ENCODE measurements around the gene NOL8. TPM values are rescaled to one million over a fixed set of nuclear protein-coding genes. Genes with fewer than 3 reads are reported as not detected.

The NOL8 gene
- total RNA-seq: 10 to 100 TPM; 21.8 to 80.1 (median 33.9) TPM

DNA sequence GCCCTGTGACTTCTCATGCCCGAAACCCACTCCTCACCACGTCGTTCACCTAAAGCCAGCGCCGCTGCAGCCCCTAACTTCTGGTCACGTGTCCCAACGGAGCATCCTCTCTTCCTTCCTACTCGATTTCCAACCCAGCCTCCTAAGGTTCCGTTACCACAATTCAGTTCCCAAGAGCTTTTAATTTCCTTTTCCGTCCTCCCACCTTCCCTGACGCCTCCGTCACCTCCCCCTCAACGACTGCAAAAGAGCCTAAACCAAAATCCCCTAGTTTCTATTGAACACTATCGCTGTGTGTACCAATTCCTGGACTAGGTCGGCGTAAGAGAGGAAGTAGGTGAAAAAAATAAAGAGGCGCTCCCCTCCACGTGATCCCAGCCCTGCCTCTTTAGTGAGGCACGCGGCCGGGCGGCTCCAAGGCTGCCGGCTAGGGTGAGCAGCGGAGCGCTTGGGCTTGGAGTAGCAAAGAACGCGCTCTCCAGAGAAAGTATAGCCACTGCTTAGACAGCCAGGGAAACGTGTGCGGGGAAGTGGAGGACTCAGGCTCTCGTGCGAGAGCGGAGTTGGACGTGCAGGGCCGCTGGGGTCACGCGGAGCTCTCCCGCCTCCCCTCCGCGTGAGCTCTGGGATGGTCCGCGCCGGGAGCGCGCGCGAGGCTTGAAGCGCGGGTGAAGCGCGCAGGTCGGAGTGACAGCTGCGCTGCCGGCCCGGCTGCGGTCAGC lies at the start of gene NOL8, which contains the start of gene CENPP:
TSS of gene NOL8 (minus strand) at position 82 of the 722 bp plus-strand sequence. CDS start 1,189 bp downstream, outside the sequence.
TSS of gene CENPP (plus strand) at position 685 of the 722 bp plus-strand sequence.
- no peak for TF ChIP-seq EP300 (IDR thresholded peaks at IDR 0.05)
- peak in 1 of 2 donors; percentile 49 for TF ChIP-seq POLR2A (IDR thresholded peaks at IDR 0.05)
- TF ChIP-seq POLR2AphosphoS5 (IDR thresholded peaks at IDR 0.05): peak in 2 of 3 donors; percentile 74 to 96
- Histone ChIP-seq H3K27ac (peak within 1 kb of the TSS; percentile 98), H3K9me3 (no peaks in the 10 kb centered on the region), H3K27me3 (no peaks in the 10 kb centered on the region), H3K36me3 (peaks cover 25% of the 10 kb centered on the region), H3K4me1 (peaks cover 44% of the 10 kb centered on the region), H3K4me3 (peak within 1 kb of the TSS; percentile 95)
- DNase-seq (ENCODE audit: low spot score in 2 of 2): peak; percentile 89 to 90
- WGBS: under 1% methylated on average over 29 of the region's 55 CpGs

DNA sequence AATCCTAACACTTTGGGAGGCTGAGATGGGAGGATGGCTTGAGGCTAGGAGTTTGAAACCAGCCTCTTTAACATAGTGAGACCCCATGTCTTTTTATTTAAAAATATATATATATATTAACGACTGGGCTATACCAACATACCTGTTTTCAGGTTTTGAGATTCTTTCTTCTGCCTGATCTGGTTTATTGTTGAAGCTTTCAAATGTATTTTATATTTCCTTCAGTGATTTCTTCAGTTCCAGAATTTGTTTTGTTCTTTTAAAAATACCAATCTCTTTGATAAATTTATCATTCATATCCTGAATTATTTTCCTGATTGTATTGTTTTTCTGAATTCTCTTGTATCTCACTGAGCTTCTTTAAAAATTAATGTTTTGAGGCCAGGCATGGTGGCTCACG lies 48.0 kb upstream of the NOL8 start:
- no peak overlapping the region for H3K4me3 ChIP-seq
- H3K4me1 ChIP-seq: no peaks in the 10 kb centered on the region
- WGBS: 94% methylated on average over 2 of the region's 2 CpGs
- no peak for DNase-seq (ENCODE audit: low spot score in 2 of 2)
- no peaks in the 10 kb centered on the region for H3K36me3 ChIP-seq
- no peak for TF ChIP-seq POLR2AphosphoS5 (IDR thresholded peaks at IDR 0.05)
- no peak for TF ChIP-seq EP300 (IDR thresholded peaks at IDR 0.05)
- TF ChIP-seq, protein P1, sequence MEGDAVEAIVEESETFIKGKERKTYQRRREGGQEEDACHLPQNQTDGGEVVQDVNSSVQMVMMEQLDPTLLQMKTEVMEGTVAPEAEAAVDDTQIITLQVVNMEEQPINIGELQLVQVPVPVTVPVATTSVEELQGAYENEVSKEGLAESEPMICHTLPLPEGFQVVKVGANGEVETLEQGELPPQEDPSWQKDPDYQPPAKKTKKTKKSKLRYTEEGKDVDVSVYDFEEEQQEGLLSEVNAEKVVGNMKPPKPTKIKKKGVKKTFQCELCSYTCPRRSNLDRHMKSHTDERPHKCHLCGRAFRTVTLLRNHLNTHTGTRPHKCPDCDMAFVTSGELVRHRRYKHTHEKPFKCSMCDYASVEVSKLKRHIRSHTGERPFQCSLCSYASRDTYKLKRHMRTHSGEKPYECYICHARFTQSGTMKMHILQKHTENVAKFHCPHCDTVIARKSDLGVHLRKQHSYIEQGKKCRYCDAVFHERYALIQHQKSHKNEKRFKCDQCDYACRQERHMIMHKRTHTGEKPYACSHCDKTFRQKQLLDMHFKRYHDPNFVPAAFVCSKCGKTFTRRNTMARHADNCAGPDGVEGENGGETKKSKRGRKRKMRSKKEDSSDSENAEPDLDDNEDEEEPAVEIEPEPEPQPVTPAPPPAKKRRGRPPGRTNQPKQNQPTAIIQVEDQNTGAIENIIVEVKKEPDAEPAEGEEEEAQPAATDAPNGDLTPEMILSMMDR (IDR thresholded peaks at IDR 0.05): no peak
- TF ChIP-seq POLR2A (IDR thresholded peaks at IDR 0.05): no peak
- no peaks in the 10 kb centered on the region for H3K27me3 ChIP-seq
- H3K9me3 ChIP-seq: no peaks in the 10 kb centered on the region
- H3K27ac ChIP-seq: no peak overlapping the region

DNA sequence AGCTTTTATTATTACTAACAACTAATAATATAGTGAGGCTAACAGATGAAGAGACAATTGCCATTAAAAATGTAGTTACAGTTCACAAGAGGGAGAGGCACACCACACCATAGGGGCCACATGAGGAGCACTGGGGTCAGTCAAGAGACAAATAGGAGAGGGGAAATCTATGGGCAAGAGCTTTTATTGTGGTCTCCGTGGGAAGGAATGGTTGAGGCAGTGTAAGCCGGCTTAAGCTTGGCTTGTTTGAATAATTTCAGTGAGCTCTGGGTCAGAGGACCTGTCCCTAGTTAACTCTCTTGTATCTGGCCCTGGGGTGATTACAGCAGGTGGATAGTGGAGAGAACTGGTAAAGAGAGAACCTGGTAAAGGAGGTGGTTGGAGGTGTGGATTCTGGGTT lies 43.9 kb upstream of the NOL8 start:
- Histone ChIP-seq H3K27ac (no peak overlapping the region), H3K4me3 (no peak overlapping the region), H3K27me3 (no peaks in the 10 kb centered on the region), H3K36me3 (peaks cover 5% of the 10 kb centered on the region), H3K4me1 (no peaks in the 10 kb centered on the region), H3K9me3 (no peaks in the 10 kb centered on the region)
- TF ChIP-seq POLR2A (IDR thresholded peaks at IDR 0.05): no peak
- TF ChIP-seq POLR2AphosphoS5 (IDR thresholded peaks at IDR 0.05): no peak
- no peak for TF ChIP-seq EP300 (IDR thresholded peaks at IDR 0.05)
- TF ChIP-seq, protein P1 (IDR thresholded peaks at IDR 0.05): no peak
- no peak for DNase-seq (ENCODE audit: low spot score in 2 of 2)
- 65% methylated on average over 2 of the region's 2 CpGs for WGBS

DNA sequence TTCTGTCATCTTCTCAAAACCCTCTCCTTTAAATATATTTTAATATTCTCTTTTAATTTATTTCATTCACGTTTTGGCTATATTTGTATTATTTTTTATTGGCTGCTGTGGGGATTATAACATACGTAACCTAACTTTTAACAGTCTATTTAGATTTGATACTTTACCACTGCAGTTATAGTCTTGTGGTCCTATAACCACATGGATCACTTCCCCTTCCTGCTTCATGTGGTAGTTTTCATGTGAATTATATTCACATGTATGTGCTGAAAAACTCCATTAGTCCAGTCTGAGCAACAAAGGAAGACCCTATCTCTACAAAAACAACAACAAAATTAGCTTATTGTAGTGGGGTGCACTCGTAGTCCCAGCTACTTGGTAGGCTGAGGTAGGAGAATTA lies 34.9 kb upstream of the NOL8 start:
- no peaks in the 10 kb centered on the region for H3K4me1 ChIP-seq
- H3K4me3 ChIP-seq: no peak overlapping the region
- H3K27ac ChIP-seq: no peak overlapping the region
- DNase-seq (ENCODE audit: low spot score in 2 of 2): no peak
- H3K36me3 ChIP-seq: no peaks in the 10 kb centered on the region
- peaks cover 5% of the 10 kb centered on the region for H3K9me3 ChIP-seq
- TF ChIP-seq POLR2A (IDR thresholded peaks at IDR 0.05): no peak
- no peak for TF ChIP-seq EP300 (IDR thresholded peaks at IDR 0.05)
- WGBS: 79% methylated on average over 3 of the region's 3 CpGs
- no peaks in the 10 kb centered on the region for H3K27me3 ChIP-seq

DNA sequence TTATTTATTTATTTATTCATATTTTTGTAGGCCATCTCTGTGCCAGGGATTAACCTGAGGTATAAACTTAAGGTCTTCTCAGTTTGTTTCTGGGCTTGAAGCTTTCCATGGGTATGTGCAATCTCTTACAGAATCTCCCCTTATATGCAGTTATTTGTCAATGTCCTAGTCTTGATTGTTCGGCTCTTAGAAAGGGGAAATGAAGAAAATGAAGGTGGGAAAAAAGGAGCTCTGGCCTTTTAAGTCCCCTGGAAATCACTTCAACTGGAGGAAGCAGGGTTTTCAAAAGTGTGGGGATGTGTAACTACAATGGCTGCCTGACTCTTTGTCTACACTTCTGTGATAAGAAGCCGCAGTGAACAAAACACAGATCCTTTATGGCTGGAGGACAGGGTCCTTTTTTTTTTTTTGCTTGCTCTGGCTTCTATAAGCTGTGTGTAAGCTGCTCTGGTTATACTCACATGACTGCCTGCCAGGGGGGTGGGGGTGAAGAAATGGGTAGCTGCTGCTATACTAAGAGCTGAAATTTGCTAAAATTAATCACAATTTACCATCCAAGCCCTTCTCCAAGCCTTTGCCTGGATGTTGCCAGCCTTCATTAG lies 34.3 kb upstream of the NOL8 start:
- TF ChIP-seq, protein P1 (IDR thresholded peaks at IDR 0.05): no peak
- TF ChIP-seq EP300 (IDR thresholded peaks at IDR 0.05) (no peak), POLR2AphosphoS5 (IDR thresholded peaks at IDR 0.05) (no peak), POLR2A (IDR thresholded peaks at IDR 0.05) (no peak)
- Histone ChIP-seq H3K4me1 (no peaks in the 10 kb centered on the region), H3K27ac (no peak overlapping the region), H3K36me3 (no peaks in the 10 kb centered on the region), H3K9me3 (peaks cover 5% of the 10 kb centered on the region), H3K27me3 (no peaks in the 10 kb centered on the region), H3K4me3 (no peak overlapping the region)
- 55% methylated on average over 2 of the region's 2 CpGs for WGBS
- DNase-seq (ENCODE audit: low spot score in 2 of 2): no peak

DNA sequence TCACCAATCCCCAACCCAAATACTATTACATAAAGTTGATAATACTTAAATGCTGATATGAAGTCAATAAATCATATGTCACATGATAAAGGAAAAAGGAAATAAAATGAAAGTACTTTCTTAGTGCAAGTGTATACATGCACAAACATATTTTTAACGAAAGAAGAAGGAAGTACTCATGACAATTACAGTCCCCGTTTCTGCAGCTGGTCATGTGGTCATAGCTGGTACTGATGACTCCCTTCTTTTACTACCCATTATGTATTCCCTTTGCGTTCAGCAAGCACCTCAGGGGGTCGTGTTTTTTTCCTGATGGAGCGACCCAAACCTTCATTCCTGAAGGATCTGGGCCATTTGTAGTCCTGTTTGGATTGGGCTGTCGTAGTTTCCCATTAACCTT lies 27.9 kb upstream of the NOL8 start:
- TF ChIP-seq EP300 (IDR thresholded peaks at IDR 0.05) (no peak), POLR2A (IDR thresholded peaks at IDR 0.05) (no peak), POLR2AphosphoS5 (IDR thresholded peaks at IDR 0.05) (no peak)
- TF ChIP-seq, protein P1 (IDR thresholded peaks at IDR 0.05): no peak
- WGBS: 77% methylated on average over 6 of the region's 6 CpGs
- H3K9me3 ChIP-seq: peaks cover under 1% of the 10 kb centered on the region
- DNase-seq (ENCODE audit: low spot score in 2 of 2): no peak
- H3K27ac ChIP-seq: no peak overlapping the region
- H3K27me3 ChIP-seq: no peaks in the 10 kb centered on the region
- H3K36me3 ChIP-seq: peaks cover 9% of the 10 kb centered on the region
- H3K4me1 ChIP-seq: peaks cover 2% of the 10 kb centered on the region
- no peak overlapping the region for H3K4me3 ChIP-seq
